CD4-positive, alpha-beta T cell (primary cell): ENCODE data around the gene PROCR. TPM values are rescaled to one million over a fixed set of nuclear protein-coding genes. Genes with fewer than 3 reads are reported as not detected.
"Not testable (repeated sequence)": the region's sequence is repeated elsewhere in the genome, so short reads cannot be mapped to it uniquely, and the experiment has no call there.

Experiments
- ATAC-seq: fragments of 200-7000 bp; cut with Tn5 transposase; one replicate; pipeline ENCODE4 v1.10.0; 2022; ENCODE audit warnings: mild to moderate bottlenecking; ENCODE audit not compliant: poor library complexity
- CTCF ChIA-PET: fragments of 350-600 bp; sonication (Branson Sonifier 250); formaldehyde crosslinking; loops from one replicate; lab custom pipeline; 2021; ENCODE audit warnings: antibody characterized with exemption, inconsistent platforms; lab: Charles Lee
- POLR2A ChIA-PET: fragments of 350-600 bp; sonication (Branson Sonifier 250); formaldehyde crosslinking; loops from one replicate; lab custom pipeline; 2021; ENCODE audit warnings: antibody characterized with exemption, inconsistent platforms; lab: Charles Lee
- DNase-seq, 14 experiments: peaks; one replicate each; pipeline ENCODE4 v3.0.0-alpha.2; 2013 to 2020; ENCODE audit warnings: mixed read lengths in 2 of 14
- H3K27ac ChIP-seq, 2 donors: one replicate each; pipeline versions ENCODE4 v1.5.1 to v1.7.0; 2013; ENCODE audit warnings: low read length in 2 of 2, low read depth in 1 of 2, mild to moderate bottlenecking in 1 of 2
- H3K27me3 ChIP-seq, 2 experiments: 1 replicate in 1 of 2; 2 replicates in 1 of 2; pipeline versions ENCODE4 v1.6.1 to v1.7.0; 2013; ENCODE audit warnings: low read length in 2 of 2, control low read depth in 1 of 2, mild to moderate bottlenecking in 1 of 2, moderate library complexity in 1 of 2; ENCODE audit not compliant: insufficient read depth in 2 of 2, control insufficient read depth in 1 of 2
- H3K36me3 ChIP-seq: one replicate; pipeline ENCODE4 v1.6.1; 2013; ENCODE audit warnings: low read length, control low read depth; ENCODE audit not compliant: insufficient read depth
- H3K4me1 ChIP-seq: one replicate; pipeline ENCODE4 v1.6.1; 2013; ENCODE audit warnings: low read length, control low read depth; ENCODE audit not compliant: insufficient read depth
- H3K4me3 ChIP-seq: one replicate; pipeline ENCODE4 v1.5.1; 2013; ENCODE audit warnings: mild to moderate bottlenecking, low read length, moderate library complexity
- H3K9me3 ChIP-seq, 2 experiments: 1 replicate in 1 of 2; 2 replicates in 1 of 2; pipeline versions ENCODE4 v1.6.1 to v1.7.0; 2013; ENCODE audit warnings: low read length in 2 of 2, mild to moderate bottlenecking in 2 of 2, control low read depth in 1 of 2, moderate library complexity in 1 of 2; ENCODE audit not compliant: control insufficient read depth in 1 of 2, insufficient read depth in 1 of 2
- H3K27ac Mint-ChIP-seq: one replicate; pipeline ENCODE4 v1.8.0; 2020; ENCODE audit warnings: mixed read lengths
- H3K27me3 Mint-ChIP-seq: one replicate; pipeline ENCODE4 v1.8.0; 2021; ENCODE audit warnings: mixed read lengths
- H3K36me3 Mint-ChIP-seq: one replicate; pipeline ENCODE4 v1.8.0; 2021; ENCODE audit warnings: low read depth, mixed read lengths
- H3K4me1 Mint-ChIP-seq: one replicate; pipeline ENCODE4 v1.8.0; 2021; ENCODE audit warnings: low read depth, mixed read lengths
- H3K4me3 Mint-ChIP-seq: one replicate; pipeline ENCODE4 v1.8.0; 2020; ENCODE audit warnings: mild to moderate bottlenecking, mixed read lengths
- H3K9me3 Mint-ChIP-seq: one replicate; pipeline ENCODE4 v1.8.0; 2020; ENCODE audit warnings: mixed read lengths
- intact Hi-C, 2 experiments: fragments of 100-400 bp; cut with DNase I in 1 of 2; cut with micrococcal nuclease in 1 of 2; formaldehyde crosslinking; loops; one replicate each; pipeline versions ENCODE4 v1.15.1 to v1.9.0; 2023 to 2025; cut with DNase I, micrococcal nuclease
- total RNA-seq, 174 experiments: library from RNA in 2 of 174; stranded (reverse) in 2 of 174; gene quantifications; one replicate each; pipeline ENCODE4 v1.2.3 and lab custom pipeline; 2021 to 2026
- TF ChIP-seq, protein P1 (sequence below): fragments of 200-600 bp; IDR thresholded peaks from one replicate; pipeline ENCODE4 v1.8.0; 2022; ENCODE audit warnings: antibody characterized with exemption, mild to moderate bottlenecking

Gene PROCR
- total RNA-seq, 2 experiments from 2014 or later = 0.33 to 0.61 TPM

DNA sequence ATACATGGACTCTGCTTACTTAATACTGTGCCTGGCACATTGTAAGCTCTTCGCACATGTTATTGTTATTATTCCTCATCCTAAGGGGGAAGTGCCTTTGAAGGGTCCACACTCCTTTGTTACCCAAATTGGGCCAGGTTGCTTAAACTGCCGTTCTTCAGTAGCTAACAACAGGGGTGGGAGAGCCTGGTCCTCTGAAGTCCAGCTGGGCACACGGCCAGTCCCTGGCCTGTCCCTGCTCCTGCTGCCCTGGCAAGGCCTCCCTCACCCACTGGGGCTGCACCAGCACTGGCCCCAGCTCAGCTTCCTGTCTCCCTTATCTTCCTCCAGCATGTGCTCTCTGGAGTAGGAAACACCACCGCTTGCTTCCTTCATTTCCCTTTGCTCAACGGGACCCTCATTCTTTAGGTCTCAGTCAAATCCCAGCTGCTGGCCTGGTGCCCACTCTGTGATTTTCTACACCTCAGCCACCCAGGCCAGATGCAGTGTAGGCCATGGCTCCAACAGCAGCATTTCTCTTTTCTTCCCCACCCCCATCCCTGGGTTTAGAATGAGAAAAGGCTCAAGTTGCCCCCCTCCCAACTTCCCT, 5.5 kb upstream of the PROCR start:
- Histone ChIP-seq H3K27me3 (no peaks in the 10 kb centered on the region), H3K9me3 (no peaks in the 10 kb centered on the region), H3K4me1 (peaks cover 7% of the 10 kb centered on the region), H3K4me3 (no peak overlapping the region), H3K27ac (no peak overlapping the region), H3K36me3 (no peaks in the 10 kb centered on the region)
- intact Hi-C loops = no loop called here
- TF ChIP-seq, protein P1, sequence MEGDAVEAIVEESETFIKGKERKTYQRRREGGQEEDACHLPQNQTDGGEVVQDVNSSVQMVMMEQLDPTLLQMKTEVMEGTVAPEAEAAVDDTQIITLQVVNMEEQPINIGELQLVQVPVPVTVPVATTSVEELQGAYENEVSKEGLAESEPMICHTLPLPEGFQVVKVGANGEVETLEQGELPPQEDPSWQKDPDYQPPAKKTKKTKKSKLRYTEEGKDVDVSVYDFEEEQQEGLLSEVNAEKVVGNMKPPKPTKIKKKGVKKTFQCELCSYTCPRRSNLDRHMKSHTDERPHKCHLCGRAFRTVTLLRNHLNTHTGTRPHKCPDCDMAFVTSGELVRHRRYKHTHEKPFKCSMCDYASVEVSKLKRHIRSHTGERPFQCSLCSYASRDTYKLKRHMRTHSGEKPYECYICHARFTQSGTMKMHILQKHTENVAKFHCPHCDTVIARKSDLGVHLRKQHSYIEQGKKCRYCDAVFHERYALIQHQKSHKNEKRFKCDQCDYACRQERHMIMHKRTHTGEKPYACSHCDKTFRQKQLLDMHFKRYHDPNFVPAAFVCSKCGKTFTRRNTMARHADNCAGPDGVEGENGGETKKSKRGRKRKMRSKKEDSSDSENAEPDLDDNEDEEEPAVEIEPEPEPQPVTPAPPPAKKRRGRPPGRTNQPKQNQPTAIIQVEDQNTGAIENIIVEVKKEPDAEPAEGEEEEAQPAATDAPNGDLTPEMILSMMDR = no peak
- ATAC-seq (no peak), DNase-seq (no peak)
- Mint-ChIP-seq H3K27ac (no peak overlapping the region), H3K36me3 (peaks cover 10% of the 10 kb centered on the region), H3K4me3 (no peak overlapping the region), H3K9me3 (no peaks in the 10 kb centered on the region), H3K4me1 (peaks cover 11% of the 10 kb centered on the region), H3K27me3 (no peaks in the 10 kb centered on the region)
- ChIA-PET POLR2A (no interaction called here), CTCF (interaction anchor here (0.6 kb wide), 1 partner anchor 358 kb away, joined by 3 read pairs; no protein-coding TSS in a partner anchor)

DNA sequence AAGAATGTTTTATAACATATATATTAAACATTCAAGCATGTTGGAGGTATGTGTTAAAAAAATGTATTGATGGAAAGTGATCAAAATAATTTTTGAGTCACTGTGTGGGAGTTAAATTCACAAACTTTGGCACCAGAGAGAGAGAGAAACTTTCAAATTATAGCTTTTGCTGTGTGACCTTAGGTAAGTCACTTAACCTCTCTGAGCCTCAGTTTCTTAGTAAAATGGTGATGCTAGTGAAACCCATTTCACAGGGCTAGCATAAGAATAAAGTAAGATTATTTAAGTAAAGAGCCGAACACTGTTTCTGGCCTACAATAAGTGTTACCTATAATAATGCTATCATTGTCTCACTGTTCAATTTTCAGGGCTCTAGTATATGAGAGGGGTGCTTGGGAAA, 4.1 kb upstream of the PROCR start:
- Mint-ChIP-seq H3K36me3 (peaks cover 8% of the 10 kb centered on the region), H3K4me1 (peaks cover 17% of the 10 kb centered on the region), H3K4me3 (no peak overlapping the region), H3K27ac (no peak overlapping the region), H3K9me3 (no peaks in the 10 kb centered on the region), H3K27me3 (no peaks in the 10 kb centered on the region)
- POLR2A ChIA-PET = no interaction called here
- no peaks in the 10 kb centered on the region for H3K27me3 ChIP-seq
- no peak for ATAC-seq
- H3K4me1 ChIP-seq = peaks cover 12% of the 10 kb centered on the region
- no peak overlapping the region for H3K4me3 ChIP-seq
- no peak for DNase-seq
- CTCF ChIA-PET = no interaction called here
- no peak overlapping the region for H3K27ac ChIP-seq
- intact Hi-C loops = no loop called here
- H3K36me3 ChIP-seq = no peaks in the 10 kb centered on the region
- no peaks in the 10 kb centered on the region for H3K9me3 ChIP-seq
- TF ChIP-seq, protein P1 = no peak

DNA sequence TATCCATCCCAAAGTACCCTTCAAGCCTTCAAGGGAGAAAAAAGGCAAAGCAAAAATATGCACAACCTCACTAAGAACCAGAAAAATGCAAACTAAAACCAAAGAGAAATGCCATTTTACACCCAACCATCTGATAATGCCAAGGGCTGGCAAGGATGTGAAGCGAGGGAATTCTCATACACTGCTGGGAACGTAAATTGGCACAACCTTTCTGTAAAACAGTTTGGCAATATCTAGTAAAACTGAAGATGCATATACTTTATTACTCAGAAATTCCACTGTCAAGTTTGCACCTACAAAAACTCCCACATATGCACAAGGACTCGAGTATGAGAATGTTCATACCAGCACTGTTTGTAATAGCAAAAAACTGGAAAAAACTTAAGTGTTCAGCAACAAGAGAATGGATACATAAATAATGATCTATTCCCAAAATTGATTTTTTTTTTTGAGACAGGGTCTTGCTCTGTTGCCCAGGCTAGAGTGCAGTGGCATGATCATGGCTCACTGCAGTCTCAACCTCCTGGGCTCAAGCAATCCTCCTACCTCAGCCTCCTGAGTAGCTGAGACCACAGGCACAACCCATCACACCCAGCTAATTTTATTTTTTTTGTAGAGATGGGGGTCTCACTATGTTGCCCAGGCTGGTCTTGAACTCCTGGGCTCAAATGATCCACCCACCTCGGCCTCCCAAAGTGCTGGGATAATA, 3.0 kb upstream of the PROCR start:
- H3K27ac ChIP-seq, H3K36me3 Mint-ChIP-seq, CTCF ChIA-PET, ATAC-seq, H3K4me3 Mint-ChIP-seq, H3K27ac Mint-ChIP-seq, H3K4me3 ChIP-seq, DNase-seq, H3K9me3 ChIP-seq, intact Hi-C loops, H3K27me3 ChIP-seq, POLR2A ChIA-PET, H3K27me3 Mint-ChIP-seq, H3K36me3 ChIP-seq, H3K9me3 Mint-ChIP-seq: not testable (repeated sequence)
- peaks cover 12% of the 10 kb centered on the region for H3K4me1 ChIP-seq
- peaks cover 17% of the 10 kb centered on the region for H3K4me1 Mint-ChIP-seq
